Glutamatergic neuron (in vitro differentiated cells): Measurements from ENCODE around the gene PCDHGC4. TPM values are rescaled to one million over a fixed set of nuclear protein-coding genes. Genes with fewer than 3 reads are reported as not detected.

ENCODE experiments used
- DNase-seq: peaks from one replicate; pipeline ENCODE4 v3.0.0; 2022
- H3K27ac Mint-ChIP-seq: one replicate; pipeline ENCODE4 v1.8.0; 2020; ENCODE audit warnings: mild to moderate bottlenecking, mixed read lengths, inconsistent platforms; ENCODE audit not compliant: unreplicated experiment
- H3K27me3 Mint-ChIP-seq: one replicate; pipeline ENCODE4 v1.8.0; 2020; ENCODE audit warnings: mild to moderate bottlenecking, moderate library complexity, mixed read lengths, inconsistent platforms; ENCODE audit not compliant: unreplicated experiment
- H3K36me3 Mint-ChIP-seq: one replicate; pipeline ENCODE4 v1.8.0; 2020; ENCODE audit warnings: mild to moderate bottlenecking, mixed read lengths, inconsistent platforms; ENCODE audit not compliant: unreplicated experiment
- H3K4me1 Mint-ChIP-seq: one replicate; pipeline ENCODE4 v1.8.0; 2020; ENCODE audit warnings: mild to moderate bottlenecking, low read depth, mixed read lengths, inconsistent platforms; ENCODE audit not compliant: unreplicated experiment
- H3K4me3 Mint-ChIP-seq: one replicate; pipeline ENCODE4 v1.8.0; 2020; ENCODE audit warnings: mild to moderate bottlenecking, mixed read lengths, inconsistent platforms; ENCODE audit not compliant: unreplicated experiment
- H3K9me3 Mint-ChIP-seq: one replicate; pipeline ENCODE4 v1.8.0; 2020; ENCODE audit warnings: mild to moderate bottlenecking, moderate library complexity, mixed read lengths, inconsistent platforms; ENCODE audit not compliant: unreplicated experiment
- CTCF ChIP-seq: fragments of 200-600 bp; sonication (generic); IDR thresholded peaks from one replicate; pipeline ENCODE4 v1.5.0; 2021; ENCODE audit not compliant: partially characterized antibody, unreplicated experiment
- total RNA-seq: library from RNA; stranded (reverse); fragmentation: NEBNext Ultra II Directional; extraction: Animal tissue kit (Norgen Biotek cat#: 25700); gene quantifications from one replicate; pipeline ENCODE4 v1.2.1, GENCODE V29; 2021; ENCODE audit not compliant: unreplicated experiment

The PCDHGC4 gene
- total RNA-seq, 1 donor from 2014 or later, result 6.7 TPM

GRCh38 chr5:141516672-141517025 is 31.8 kb downstream of the PCDHGC4 start:
- DNase-seq, result no peak
- peaks cover 6% of the 10 kb centered on the region for H3K36me3 Mint-ChIP-seq
- peaks cover 28% of the 10 kb centered on the region for H3K9me3 Mint-ChIP-seq
- peaks cover 20% of the 10 kb centered on the region for H3K27me3 Mint-ChIP-seq
- peaks cover 53% of the 10 kb centered on the region for H3K4me1 Mint-ChIP-seq
- peak overlapping the region; percentile 49 for H3K4me3 Mint-ChIP-seq
- no peak for TF ChIP-seq CTCF
- peak overlapping the region; percentile 97 for H3K27ac Mint-ChIP-seq

- peaks cover 56% of the 10 kb centered on the region for H3K4me1 Mint-ChIP-seq
- no peak overlapping the region for H3K4me3 Mint-ChIP-seq
- H3K36me3 Mint-ChIP-seq, result peaks cover 3% of the 10 kb centered on the region
- H3K9me3 Mint-ChIP-seq, result peaks cover 26% of the 10 kb centered on the region
- no peak for TF ChIP-seq CTCF
- H3K27ac Mint-ChIP-seq, result peak overlapping the region; percentile 97
- peaks cover 18% of the 10 kb centered on the region for H3K27me3 Mint-ChIP-seq
- no peak for DNase-seq
Observed at GRCh38 chr5:141517312-141517711, 32.5 kb downstream of the PCDHGC4 start.

- Mint-ChIP-seq H3K27me3 (peaks cover 14% of the 10 kb centered on the region), H3K27ac (peak overlapping the region; percentile 97), H3K4me1 (peaks cover 53% of the 10 kb centered on the region), H3K9me3 (peaks cover 24% of the 10 kb centered on the region), H3K36me3 (peaks cover 3% of the 10 kb centered on the region), H3K4me3 (peak overlapping the region; percentile 70)
- TF ChIP-seq CTCF, result no peak
- DNase-seq, result no peak
Observed at GRCh38 chr5:141517880-141518617, 33.2 kb downstream of the PCDHGC4 start.

GRCh38 chr5:141518618-141519015 is 33.8 kb downstream of the PCDHGC4 start:
- DNase-seq, result no peak
- Mint-ChIP-seq H3K4me1 (peaks cover 51% of the 10 kb centered on the region), H3K4me3 (no peak overlapping the region), H3K9me3 (peaks cover 21% of the 10 kb centered on the region), H3K36me3 (peaks cover 3% of the 10 kb centered on the region), H3K27ac (no peak overlapping the region), H3K27me3 (peaks cover 12% of the 10 kb centered on the region)
- TF ChIP-seq CTCF, result no peak
